RWPE2 (cell line): ENCODE measurements around the gene GFOD2.

ENCODE experiments used
- ATAC-seq: fragments of 200-7000 bp; cut with Tn5 transposase; 3 replicates; pipeline ENCODE4 v1.9.1; 2021; ENCODE audit warnings: low read depth
- DNase-seq: peaks from one replicate; pipeline ENCODE4 v3.0.0-alpha.2; 2020; ENCODE audit warnings: low spot score
- H3K27ac ChIP-seq: fragments of 450-650 bp; 2 replicates; pipeline ENCODE4 v1.5.1; 2017; ENCODE audit warnings: mild to moderate bottlenecking; ENCODE audit not compliant: poor library complexity, severe bottlenecking
- H3K27me3 ChIP-seq: fragments of 250-450 bp; sonication (Bioruptor Pico); 2 replicates; pipeline ENCODE4 v1.5.1; 2021; ENCODE audit warnings: mild to moderate bottlenecking, moderate library complexity; ENCODE audit not compliant: insufficient read depth, poor library complexity, severe bottlenecking
- H3K36me3 ChIP-seq: fragments of 250-450 bp; sonication (Bioruptor Pico); 2 replicates; pipeline ENCODE4 v1.5.1; 2020; ENCODE audit warnings: low read depth, mild to moderate bottlenecking, moderate library complexity
- H3K4me1 ChIP-seq: fragments of 250-450 bp; sonication (Bioruptor Pico); 2 replicates; pipeline ENCODE4 v1.5.1; 2021; ENCODE audit warnings: mild to moderate bottlenecking, moderate library complexity; ENCODE audit not compliant: insufficient read depth, poor library complexity, severe bottlenecking
- H3K4me3 ChIP-seq: fragments of 250-450 bp; sonication (Bioruptor Pico); 2 replicates; pipeline ENCODE4 v1.5.1; 2021; ENCODE audit warnings: mild to moderate bottlenecking, moderate library complexity; ENCODE audit not compliant: severe bottlenecking
- H3K9me3 ChIP-seq: fragments of 250-450 bp; sonication (Bioruptor Pico); 2 replicates; pipeline ENCODE4 v1.5.1; 2021; ENCODE audit warnings: mild to moderate bottlenecking, moderate library complexity; ENCODE audit not compliant: severe bottlenecking
- CTCF ChIP-seq: fragments of 450-650 bp; IDR thresholded peaks from one replicate; pipeline ENCODE4 v1.5.1; 2017; ENCODE audit warnings: mild to moderate bottlenecking, moderate library complexity; ENCODE audit not compliant: poor library complexity, severe bottlenecking

Gene GFOD2

GRCh38 chr16:67652578-67653127 lies 66.5 kb downstream of the GFOD2 start:
- no peak for DNase-seq
- no peak overlapping the region for H3K27ac ChIP-seq
- no peaks in the 10 kb centered on the region for H3K4me1 ChIP-seq

GRCh38 chr16:67651847-67652246 lies 67.3 kb downstream of the GFOD2 start:
- Histone ChIP-seq H3K4me3 (no peak overlapping the region), H3K36me3 (no peaks in the 10 kb centered on the region), H3K9me3 (no peaks in the 10 kb centered on the region), H3K27ac (no peak overlapping the region), H3K27me3 (peaks cover 79% of the 10 kb centered on the region), H3K4me1 (no peaks in the 10 kb centered on the region)
- ATAC-seq (no peak), DNase-seq (no peak)
- no peak for TF ChIP-seq CTCF

More at GRCh38 chr16:67652578-67653127, 66.5 kb downstream of the GFOD2 start:
- ATAC-seq = peak; percentile 32
- no peak for TF ChIP-seq CTCF
- H3K36me3 ChIP-seq = no peaks in the 10 kb centered on the region
- peak overlapping the region; percentile 40 for H3K4me3 ChIP-seq
- H3K9me3 ChIP-seq = no peaks in the 10 kb centered on the region
- peaks cover 72% of the 10 kb centered on the region for H3K27me3 ChIP-seq

GRCh38 chr16:67651039-67651438 lies 68.1 kb downstream of the GFOD2 start:
- TF ChIP-seq CTCF = no peak
- Histone ChIP-seq H3K27me3 (peaks cover 80% of the 10 kb centered on the region), H3K27ac (no peak overlapping the region), H3K4me3 (no peak overlapping the region), H3K9me3 (no peaks in the 10 kb centered on the region), H3K36me3 (no peaks in the 10 kb centered on the region), H3K4me1 (no peaks in the 10 kb centered on the region)
- ATAC-seq (no peak), DNase-seq (no peak)

DNA sequence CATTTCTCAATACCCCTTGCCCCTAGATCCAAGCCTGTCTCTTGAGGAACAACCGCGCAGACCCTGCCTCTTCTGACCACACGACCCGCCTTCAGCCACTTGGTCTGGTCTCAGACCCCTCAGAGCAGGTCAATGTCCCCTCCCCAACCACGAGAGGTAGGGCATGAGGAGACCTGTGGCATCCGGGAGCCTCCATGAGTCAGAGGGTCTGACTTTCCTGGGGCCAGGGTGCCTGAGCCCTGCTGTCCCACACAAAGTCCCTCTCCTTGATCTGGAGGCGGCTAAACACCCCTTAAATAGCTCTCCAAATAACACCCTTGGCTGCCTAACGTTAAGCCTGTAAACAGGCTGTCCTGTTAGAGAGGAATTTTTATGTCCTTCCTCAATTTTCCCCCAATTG lies 69.1 kb downstream of the GFOD2 start:
- no peaks in the 10 kb centered on the region for H3K9me3 ChIP-seq
- H3K27me3 ChIP-seq = peaks cover 87% of the 10 kb centered on the region
- DNase-seq (no peak), ATAC-seq (no peak)
- H3K4me3 ChIP-seq = no peak overlapping the region
- H3K27ac ChIP-seq = no peak overlapping the region
- H3K4me1 ChIP-seq = no peaks in the 10 kb centered on the region
- no peak for TF ChIP-seq CTCF
- no peaks in the 10 kb centered on the region for H3K36me3 ChIP-seq

GRCh38 chr16:67649494-67649931 lies 69.6 kb downstream of the GFOD2 start:
- ATAC-seq (no peak), DNase-seq (no peak)
- H3K9me3 ChIP-seq = no peaks in the 10 kb centered on the region
- H3K27ac ChIP-seq = no peak overlapping the region
- no peaks in the 10 kb centered on the region for H3K4me1 ChIP-seq
- no peak overlapping the region for H3K4me3 ChIP-seq
- peaks cover 87% of the 10 kb centered on the region for H3K27me3 ChIP-seq
- TF ChIP-seq CTCF = no peak
- no peaks in the 10 kb centered on the region for H3K36me3 ChIP-seq
